ENCODE results near the gene ARMC9. TPM values are rescaled to one million over a fixed set of nuclear protein-coding genes. Genes with fewer than 3 reads are reported as not detected.
A peak's percentile ranks its signal among the peaks of the same experiment; 100 is the strongest.

The ARMC9 gene
- total and polyA plus RNA-seq, 5 donors from 2014 or later, result 0.11 to 0.92 (median 0.15) TPM; not detected in 2

DNA sequence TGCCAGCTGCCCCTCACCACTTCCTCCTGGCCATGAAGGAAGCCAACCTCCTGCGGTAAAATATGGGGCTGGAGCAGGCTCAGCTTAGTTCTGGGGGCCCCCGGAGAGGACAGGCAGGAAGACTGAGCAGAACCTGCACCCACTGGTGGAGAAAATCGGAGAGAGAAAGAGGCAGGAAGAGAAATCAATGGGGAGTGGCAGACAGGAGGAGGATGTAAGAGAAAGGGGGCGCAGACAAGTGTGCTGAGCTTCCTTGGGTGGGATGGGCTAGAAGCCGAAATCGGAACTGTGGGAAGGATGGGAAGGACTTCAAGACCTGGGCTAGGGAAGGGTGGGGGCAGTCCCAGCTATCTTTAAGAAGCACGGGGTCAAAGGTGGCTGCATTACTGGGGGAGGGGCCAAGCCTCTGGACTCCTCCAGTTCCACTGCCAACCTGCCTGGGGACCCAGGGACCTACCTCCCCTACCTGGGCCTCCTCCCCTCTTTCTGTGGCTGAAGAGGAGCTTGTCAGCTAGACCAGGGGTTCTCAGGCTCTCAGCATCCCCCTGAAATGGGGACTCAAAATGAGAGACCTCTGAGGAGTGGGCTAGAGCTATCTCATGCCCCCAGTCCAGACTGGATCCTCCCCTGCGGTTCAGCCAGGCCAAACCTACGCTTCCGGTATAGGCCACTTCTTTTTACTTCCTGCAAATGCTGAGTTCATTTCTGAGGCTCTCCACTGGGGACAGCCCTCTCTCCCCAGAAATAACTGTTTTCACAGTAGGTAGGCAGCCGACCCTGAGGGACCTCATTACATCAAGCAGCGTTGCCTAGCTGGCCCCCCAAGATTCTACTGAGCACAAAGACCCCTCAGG lies 163.5 kb downstream of the ARMC9 start:
- no peaks in the 10 kb centered on the region for H3K36me3 ChIP-seq (ENCODE audit: control insufficient read depth, insufficient read depth, low read length)
- Mint-ChIP-seq H3K27ac (peak overlapping the region in 1 of 3 donors; percentile 82), H3K9me3 (no peaks in the 10 kb centered on the region), H3K4me1 (peaks cover 0 to 16% (median 1%) of the 10 kb centered on the region in 4 donors), H3K36me3 (no peaks in the 10 kb centered on the region), H3K4me3 (peak overlapping the region in 1 of 4 donors; percentile 10), H3K27me3 (no peaks in the 10 kb centered on the region)
- no peaks in the 10 kb centered on the region for H3K9me3 ChIP-seq (ENCODE audit: control insufficient read depth in 2 of 2, low read length in 2 of 2)
- no peak overlapping the region for H3K27ac ChIP-seq (ENCODE audit: insufficient read depth, low read length, poor library complexity, severe bottlenecking)
- ATAC-seq (ENCODE audit: low read depth in 2 of 2), result peak; percentile 49 to 65
- no peaks in the 10 kb centered on the region for H3K27me3 ChIP-seq (ENCODE audit: control insufficient read depth, insufficient read depth, low read length)
- no peak overlapping the region for H3K4me3 ChIP-seq (ENCODE audit: low read depth, low read length)
- no peaks in the 10 kb centered on the region for H3K4me1 ChIP-seq (ENCODE audit: control insufficient read depth, insufficient read depth, low read length, poor library complexity, severe bottlenecking)
- peak in 1 of 3 donors; percentile 48 for DNase-seq

GRCh38 chr2:231362555-231363184 lies 164.2 kb downstream of the ARMC9 start:
- H3K4me1 Mint-ChIP-seq, result peaks cover 0 to 16% (median 1%) of the 10 kb centered on the region in 4 donors
- no peak overlapping the region for H3K4me3 ChIP-seq (ENCODE audit: low read depth, low read length)
- ATAC-seq (ENCODE audit: low read depth in 2 of 2) (no peak), DNase-seq (no peak)
- H3K27me3 ChIP-seq (ENCODE audit: control insufficient read depth, insufficient read depth, low read length), result no peaks in the 10 kb centered on the region
- H3K9me3 Mint-ChIP-seq, result no peaks in the 10 kb centered on the region
- H3K27ac Mint-ChIP-seq, result peak overlapping the region in 1 of 3 donors; percentile 82
- H3K4me1 ChIP-seq (ENCODE audit: control insufficient read depth, insufficient read depth, low read length, poor library complexity, severe bottlenecking), result no peaks in the 10 kb centered on the region
- no peaks in the 10 kb centered on the region for H3K9me3 ChIP-seq (ENCODE audit: control insufficient read depth in 2 of 2, low read length in 2 of 2)
- H3K36me3 Mint-ChIP-seq, result no peaks in the 10 kb centered on the region
- H3K36me3 ChIP-seq (ENCODE audit: control insufficient read depth, insufficient read depth, low read length), result no peaks in the 10 kb centered on the region
- no peaks in the 10 kb centered on the region for H3K27me3 Mint-ChIP-seq
- no peak overlapping the region for H3K27ac ChIP-seq (ENCODE audit: insufficient read depth, low read length, poor library complexity, severe bottlenecking)
- H3K4me3 Mint-ChIP-seq, result peak overlapping the region in 1 of 4 donors; percentile 66

DNA sequence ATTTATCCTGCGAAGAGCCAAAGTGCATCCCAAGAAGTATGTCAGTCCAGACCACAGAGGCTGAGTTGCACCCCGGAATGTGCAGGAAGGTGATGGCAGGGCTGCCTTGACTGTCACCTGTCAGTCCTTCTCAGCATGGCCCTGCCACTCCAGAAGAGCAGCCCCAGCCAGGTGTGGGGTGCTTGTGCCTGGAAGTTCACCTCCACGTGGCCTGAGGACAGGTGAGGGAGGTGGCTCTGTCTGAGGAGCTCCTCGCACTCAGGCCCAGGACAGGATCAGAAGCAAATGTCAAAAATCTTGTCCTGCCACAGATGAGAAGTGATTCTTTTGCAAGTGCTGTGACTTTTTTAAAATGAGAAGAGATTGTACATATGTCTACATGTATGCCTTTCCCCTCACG lies 165.6 kb downstream of the ARMC9 start:
- H3K4me3 Mint-ChIP-seq, result no peak overlapping the region
- no peaks in the 10 kb centered on the region for H3K36me3 Mint-ChIP-seq
- no peaks in the 10 kb centered on the region for H3K9me3 ChIP-seq (ENCODE audit: control insufficient read depth in 2 of 2, low read length in 2 of 2)
- ATAC-seq (ENCODE audit: low read depth in 2 of 2), result no peak
- H3K27me3 Mint-ChIP-seq, result no peaks in the 10 kb centered on the region
- no peak for DNase-seq
- no peaks in the 10 kb centered on the region for H3K4me1 ChIP-seq (ENCODE audit: control insufficient read depth, insufficient read depth, low read length, poor library complexity, severe bottlenecking)
- no peaks in the 10 kb centered on the region for H3K9me3 Mint-ChIP-seq
- H3K36me3 ChIP-seq (ENCODE audit: control insufficient read depth, insufficient read depth, low read length), result no peaks in the 10 kb centered on the region
- H3K27ac ChIP-seq (ENCODE audit: insufficient read depth, low read length, poor library complexity, severe bottlenecking), result no peak overlapping the region
- no peak overlapping the region for H3K27ac Mint-ChIP-seq
- H3K27me3 ChIP-seq (ENCODE audit: control insufficient read depth, insufficient read depth, low read length), result no peaks in the 10 kb centered on the region
- H3K4me1 Mint-ChIP-seq, result peaks cover 0 to 16% (median 1%) of the 10 kb centered on the region in 4 donors
- H3K4me3 ChIP-seq (ENCODE audit: low read depth, low read length), result no peak overlapping the region

- Histone ChIP-seq H3K36me3 (ENCODE audit: control insufficient read depth, insufficient read depth, low read length) (no peaks in the 10 kb centered on the region), H3K4me3 (ENCODE audit: low read depth, low read length) (no peak overlapping the region), H3K9me3 (ENCODE audit: control insufficient read depth in 2 of 2, low read length in 2 of 2) (no peaks in the 10 kb centered on the region), H3K4me1 (ENCODE audit: control insufficient read depth, insufficient read depth, low read length, poor library complexity, severe bottlenecking) (no peaks in the 10 kb centered on the region), H3K27ac (ENCODE audit: insufficient read depth, low read length, poor library complexity, severe bottlenecking) (no peak overlapping the region), H3K27me3 (ENCODE audit: control insufficient read depth, insufficient read depth, low read length) (no peaks in the 10 kb centered on the region)
- Mint-ChIP-seq H3K27ac (no peak overlapping the region), H3K4me1 (peaks cover 0 to 16% (median 1%) of the 10 kb centered on the region in 4 donors), H3K36me3 (no peaks in the 10 kb centered on the region), H3K9me3 (no peaks in the 10 kb centered on the region), H3K27me3 (no peaks in the 10 kb centered on the region), H3K4me3 (no peak overlapping the region)
- ATAC-seq (ENCODE audit: low read depth in 2 of 2), result no peak
- no peak for DNase-seq
Observed at GRCh38 chr2:231364961-231365810, 166.8 kb downstream of the ARMC9 start.

GRCh38 chr2:231367178-231367577 lies 168.7 kb downstream of the ARMC9 start:
- no peak for DNase-seq

DNA sequence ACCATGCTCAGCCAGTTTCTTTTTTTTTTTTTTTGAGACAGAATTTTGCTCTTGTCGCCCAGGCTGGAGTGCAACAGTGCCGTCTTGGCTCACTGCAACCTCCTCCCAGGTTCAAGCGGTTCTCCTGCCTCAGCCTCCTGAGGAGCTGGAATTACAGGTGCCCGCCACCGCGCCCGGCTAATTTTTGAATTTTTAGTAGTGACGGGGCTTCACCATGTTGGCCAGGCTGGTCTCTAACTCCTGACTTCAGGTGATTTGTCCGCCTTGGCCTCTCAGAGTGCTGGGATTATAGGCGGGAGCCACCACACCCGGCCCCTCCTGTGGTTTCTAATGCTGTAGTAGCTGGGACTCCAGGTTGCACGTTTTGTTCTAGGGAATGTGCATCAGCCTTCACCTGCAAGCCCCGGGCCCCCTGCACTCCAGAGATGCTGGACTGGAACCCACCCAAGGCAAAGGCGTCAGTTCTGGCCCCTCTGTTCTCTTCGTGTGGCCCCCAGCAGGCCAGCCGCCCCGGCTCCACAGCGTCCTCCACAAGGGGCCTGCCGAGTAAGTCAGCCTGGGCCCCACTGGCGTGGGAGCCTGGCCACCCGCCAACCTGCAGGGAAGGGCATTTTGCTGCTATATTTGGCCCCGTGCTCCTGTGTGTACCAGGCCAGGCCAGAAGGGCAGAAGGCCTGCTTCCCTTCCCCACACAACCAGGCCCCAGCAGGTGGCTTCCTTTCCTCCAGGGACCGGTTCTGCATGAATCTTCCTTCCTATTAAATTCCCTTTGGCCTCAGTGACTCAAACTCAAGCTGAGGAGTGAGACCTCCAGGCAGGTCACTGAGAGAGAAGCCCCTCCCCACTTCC lies 171.4 kb downstream of the ARMC9 start:
- H3K36me3 ChIP-seq (ENCODE audit: control insufficient read depth, insufficient read depth, low read length), result no peaks in the 10 kb centered on the region
- Mint-ChIP-seq H3K36me3 (no peaks in the 10 kb centered on the region), H3K4me3 (peak overlapping the region in 1 of 4 donors; percentile 15), H3K9me3 (no peaks in the 10 kb centered on the region), H3K27me3 (no peaks in the 10 kb centered on the region), H3K4me1 (no peaks in the 10 kb centered on the region), H3K27ac (no peak overlapping the region)
- H3K27ac ChIP-seq (ENCODE audit: insufficient read depth, low read length, poor library complexity, severe bottlenecking), result no peak overlapping the region
- H3K4me3 ChIP-seq (ENCODE audit: low read depth, low read length), result no peak overlapping the region
- no peaks in the 10 kb centered on the region for H3K9me3 ChIP-seq (ENCODE audit: control insufficient read depth in 2 of 2, low read length in 2 of 2)
- no peaks in the 10 kb centered on the region for H3K4me1 ChIP-seq (ENCODE audit: control insufficient read depth, insufficient read depth, low read length, poor library complexity, severe bottlenecking)
- ATAC-seq (ENCODE audit: low read depth in 2 of 2) (no peak), DNase-seq (no peak)
- H3K27me3 ChIP-seq (ENCODE audit: control insufficient read depth, insufficient read depth, low read length), result no peaks in the 10 kb centered on the region

More at GRCh38 chr2:231367178-231367577, 168.7 kb downstream of the ARMC9 start:
- H3K4me1 ChIP-seq (ENCODE audit: control insufficient read depth, insufficient read depth, low read length, poor library complexity, severe bottlenecking), result no peaks in the 10 kb centered on the region
- peaks cover 0 to 10% (median 1%) of the 10 kb centered on the region in 4 donors for H3K4me1 Mint-ChIP-seq
- no peak overlapping the region for H3K27ac Mint-ChIP-seq
- no peaks in the 10 kb centered on the region for H3K27me3 ChIP-seq (ENCODE audit: control insufficient read depth, insufficient read depth, low read length)
- H3K9me3 ChIP-seq (ENCODE audit: control insufficient read depth in 2 of 2, low read length in 2 of 2), result no peaks in the 10 kb centered on the region
- no peaks in the 10 kb centered on the region for H3K27me3 Mint-ChIP-seq
- H3K4me3 Mint-ChIP-seq, result no peak overlapping the region
- no peak overlapping the region for H3K4me3 ChIP-seq (ENCODE audit: low read depth, low read length)
- H3K9me3 Mint-ChIP-seq, result no peaks in the 10 kb centered on the region
- no peaks in the 10 kb centered on the region for H3K36me3 Mint-ChIP-seq
- no peak for ATAC-seq (ENCODE audit: low read depth in 2 of 2)
- no peak overlapping the region for H3K27ac ChIP-seq (ENCODE audit: insufficient read depth, low read length, poor library complexity, severe bottlenecking)
- H3K36me3 ChIP-seq (ENCODE audit: control insufficient read depth, insufficient read depth, low read length), result no peaks in the 10 kb centered on the region

DNA sequence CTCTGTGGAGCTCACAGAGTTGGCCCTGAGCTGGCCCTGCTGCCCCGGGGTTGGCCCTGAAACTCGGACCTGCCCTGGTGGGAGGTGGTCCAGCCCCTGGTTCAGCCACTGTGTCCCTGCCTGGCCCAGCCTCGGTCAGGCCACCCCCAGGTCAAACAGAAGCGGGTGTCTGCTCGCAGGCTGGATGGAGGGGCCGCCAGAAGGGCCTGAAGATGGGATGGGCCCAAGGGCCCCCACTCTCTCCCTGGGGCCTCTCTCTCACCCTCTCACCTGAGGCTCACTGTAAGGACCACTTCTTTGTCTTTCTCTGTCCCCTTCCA lies 172.0 kb downstream of the ARMC9 start:
- Histone ChIP-seq H3K36me3 (ENCODE audit: control insufficient read depth, insufficient read depth, low read length) (no peaks in the 10 kb centered on the region), H3K27ac (ENCODE audit: insufficient read depth, low read length, poor library complexity, severe bottlenecking) (no peak overlapping the region), H3K4me3 (ENCODE audit: low read depth, low read length) (no peak overlapping the region), H3K27me3 (ENCODE audit: control insufficient read depth, insufficient read depth, low read length) (no peaks in the 10 kb centered on the region), H3K9me3 (ENCODE audit: control insufficient read depth in 2 of 2, low read length in 2 of 2) (no peaks in the 10 kb centered on the region), H3K4me1 (ENCODE audit: control insufficient read depth, insufficient read depth, low read length, poor library complexity, severe bottlenecking) (no peaks in the 10 kb centered on the region)
- Mint-ChIP-seq H3K4me1 (no peaks in the 10 kb centered on the region), H3K27ac (no peak overlapping the region), H3K36me3 (no peaks in the 10 kb centered on the region), H3K27me3 (no peaks in the 10 kb centered on the region), H3K9me3 (no peaks in the 10 kb centered on the region), H3K4me3 (no peak overlapping the region)
- ATAC-seq (ENCODE audit: low read depth in 2 of 2), result no peak
- no peak for DNase-seq

Data from CD4-positive, CD25-positive, alpha-beta regulatory T cell (primary cell).